GM12878 (cell line): ENCODE results near the gene GALNTL6. TPM values are rescaled to one million over a fixed set of nuclear protein-coding genes. Genes with fewer than 3 reads are reported as not detected.

Experiments
- ATAC-seq: fragments of 200-7000 bp; cut with Tn5 transposase; 3 replicates; pipeline ENCODE4 v1.9.1; 2020; ENCODE audit warnings: mild to moderate bottlenecking, moderate library complexity
- BruUV-seq: library from RNA; stranded (reverse); fragments of 400-500 nt; replicated peaks from 2 replicates; lab custom pipeline; 2021; lab: Mats Ljungman, UMichigan
- CTCF ChIA-PET: fragments of 300-600 bp; sonication (Branson Sonifier 250); formaldehyde crosslinking; extraction: SDS; loops from one replicate; lab custom pipeline; 2021; ENCODE audit warnings: inconsistent platforms; lab: Yijun Ruan, JAX
- POLR2A ChIA-PET: fragments of 350-600 bp; formaldehyde crosslinking; extraction: SDS; loops from one replicate; lab custom pipeline; 2021; ENCODE audit warnings: inconsistent platforms; lab: Charles Lee
- RAD21 ChIA-PET: fragments of 300-600 bp; sonication (Branson Sonifier 250); formaldehyde crosslinking; loops from one replicate; lab custom pipeline; 2023; ENCODE audit warnings: antibody characterized with exemption; ENCODE audit not compliant: unreplicated experiment; lab: Charles Lee
- SMC1A ChIA-PET: fragments of 300-600 bp; sonication (Branson Sonifier 250); formaldehyde crosslinking; loops from one replicate; lab custom pipeline; 2023; ENCODE audit not compliant: unreplicated experiment, uncharacterized antibody; lab: Charles Lee
- DNase-seq: peaks from one replicate; pipeline ENCODE4 v3.0.0-alpha.2; 2011; ENCODE audit warnings: low read depth, low spot score
- FAIRE-seq: peaks from 3 replicates; lab custom pipeline; 2011; peaks lifted over from hg19 to GRCh38; lab: Jason Lieb, UNC
- H2AFZ ChIP-seq: 2 replicates; pipeline ENCODE4 v1.6.0; 2011; ENCODE audit warnings: low read depth, low read length, control low read depth; ENCODE audit not compliant: control insufficient read depth
- H3K27ac ChIP-seq: 2 replicates; pipeline ENCODE4 v1.5.1; 2011; ENCODE audit warnings: control low read depth; ENCODE audit not compliant: control insufficient read depth, insufficient read depth
- H3K27me3 ChIP-seq, 2 experiments: replicated peaks in 1 of 2; 2 replicates each; pipeline versions ENCODE4 v1.6.0 to v1.6.1; 2011; ENCODE audit warnings: low read length in 1 of 2; ENCODE audit not compliant: control insufficient read depth in 2 of 2, insufficient read depth in 2 of 2
- H3K36me3 ChIP-seq, 2 experiments: 2 replicates each; pipeline ENCODE4 v1.5.1; 2011; ENCODE audit warnings: low read length in 1 of 2; ENCODE audit not compliant: control insufficient read depth in 2 of 2, insufficient read depth in 2 of 2
- H3K4me1 ChIP-seq: 2 replicates; pipeline ENCODE4 v1.6.1; 2011; ENCODE audit warnings: mild to moderate bottlenecking, low read length, moderate library complexity, mixed read lengths; ENCODE audit not compliant: control insufficient read depth, insufficient read depth
- H3K4me2 ChIP-seq: 2 replicates; pipeline ENCODE4 v1.6.0; 2011; ENCODE audit warnings: control low read depth; ENCODE audit not compliant: control insufficient read depth, insufficient read depth
- H3K4me3 ChIP-seq: fragments of 200-600 bp; sonication (generic); 2 replicates; pipeline ENCODE4 v1.5.1; 2016
- H3K79me2 ChIP-seq: 2 replicates; pipeline ENCODE4 v1.6.0; 2011; ENCODE audit warnings: low read length; ENCODE audit not compliant: control insufficient read depth, insufficient read depth
- H3K9ac ChIP-seq: 2 replicates; pipeline ENCODE4 v1.8.0; 2011; ENCODE audit warnings: low read length, control low read depth, mixed read lengths; ENCODE audit not compliant: control insufficient read depth, insufficient read depth
- H3K9me3 ChIP-seq: replicated peaks from 3 replicates; pipeline ENCODE4 v1.5.1; 2011; ENCODE audit warnings: mild to moderate bottlenecking, low read length; ENCODE audit not compliant: control insufficient read depth, insufficient read depth
- H4K20me1 ChIP-seq: 2 replicates; pipeline ENCODE4 v1.6.0; 2011; ENCODE audit not compliant: control insufficient read depth, insufficient read depth
- CBFB ChIP-seq: IDR thresholded peaks from 2 replicates; pipeline ENCODE4 v1.6.1; 2016; ENCODE audit warnings: antibody characterized with exemption, low read depth
- CHD2 ChIP-seq: IDR thresholded peaks from 2 replicates; pipeline ENCODE4 v1.6.1; 2011; ENCODE audit warnings: low read depth, low read length, improper control_type of control experiment, borderline replicate concordance
- E4F1 ChIP-seq: fragments of 450-650 bp; IDR thresholded peaks from 2 replicates; pipeline ENCODE4 v1.6.1; 2018; ENCODE audit warnings: borderline replicate concordance, mild to moderate bottlenecking; ENCODE audit not compliant: partially characterized antibody
- IRF4 ChIP-seq: IDR thresholded peaks from 2 replicates; pipeline ENCODE4 v1.6.1; 2011; ENCODE audit warnings: low read depth, low read length
- JUNB ChIP-seq: IDR thresholded peaks from 2 replicates; pipeline ENCODE4 v1.6.1; 2016; ENCODE audit warnings: antibody characterized with exemption, mild to moderate bottlenecking
- PML ChIP-seq: IDR thresholded peaks from 2 replicates; pipeline ENCODE4 v1.6.1; 2012; ENCODE audit warnings: low read length, inconsistent platforms
- POU2F2 ChIP-seq: IDR thresholded peaks from 3 replicates; pipeline ENCODE4 v1.6.1; 2011; ENCODE audit warnings: low read depth, mild to moderate bottlenecking, low read length, borderline replicate concordance
- PRDM15 ChIP-seq: fragments of 450-650 bp; formaldehyde crosslinking; IDR thresholded peaks from 2 replicates; pipeline ENCODE4 v1.4.0; 2020; ENCODE audit warnings: mild to moderate bottlenecking, moderate library complexity
- RAD21 ChIP-seq: IDR thresholded peaks from 2 replicates; pipeline ENCODE4 v1.6.1; 2011; ENCODE audit warnings: mild to moderate bottlenecking, low read depth, low read length, moderate library complexity; ENCODE audit not compliant: insufficient read depth
- RELB ChIP-seq: fragments of 450-650 bp; IDR thresholded peaks from 2 replicates; pipeline ENCODE4 v1.6.1; 2017; ENCODE audit warnings: low read depth, mild to moderate bottlenecking, moderate library complexity
- TARDBP ChIP-seq: IDR thresholded peaks from 2 replicates; pipeline ENCODE4 v1.6.1; 2016; ENCODE audit warnings: borderline replicate concordance
- ZBTB11 ChIP-seq: fragments of 450-650 bp; formaldehyde crosslinking; IDR thresholded peaks from 2 replicates; pipeline ENCODE4 v1.5.0; 2022; ENCODE audit warnings: mild to moderate bottlenecking, missing genetic modification characterization
- ZNF24 ChIP-seq: fragments of 450-650 bp; IDR thresholded peaks from 2 replicates; pipeline ENCODE4 v1.6.1; 2017; ENCODE audit warnings: antibody characterized with exemption, mild to moderate bottlenecking
- ZNF384 ChIP-seq: IDR thresholded peaks from 2 replicates; pipeline ENCODE4 v1.6.1; 2012; ENCODE audit warnings: low read depth, mild to moderate bottlenecking, low read length, improper control_type of control experiment, borderline replicate concordance
- WGBS: methylation state at CpG from one replicate; pipeline ENCODE4 v1.1.6; 2016; ENCODE audit warnings: low lambda C conversion rate; ENCODE audit not compliant: insufficient replicate concordance, insufficient coverage; ENCODE audit errors: missing lambda C conversion rate; 5-methylcytosine and 5-hydroxymethylcytosine counted together
- in situ Hi-C: fragments of 300-500 bp; cut with MboI; formaldehyde crosslinking; loops from 9 replicates; pipeline ENCODE4 v1.14.3; 2018; ENCODE audit warnings: mixed read lengths
- intact Hi-C: fragments of 100-400 bp; cut with micrococcal nuclease; formaldehyde crosslinking; loops from one replicate; pipeline ENCODE4 v1.14.2; 2022; ENCODE audit not compliant: unreplicated experiment
- polyA plus RNA-seq, 11 experiments: library from polyadenylated mRNA; depleted of rRNA in 4 of 11; unstranded in 6 of 11; stranded (reverse) in 5 of 11; fragments of >200 nt; fragmentation: Nextera tagmentation in 4 of 11; fragmentation: Illumina TruSeq in 1 of 11; extraction: Ambion mirVana in 4 of 11; extraction: Trizol in 1 of 11; gene quantifications; 1 replicate in 1 of 11; 2 replicates in 10 of 11; pipeline versions ENCODE4 v1.2.1 to v1.2.3, GENCODE V29; 2011 to 2016; ENCODE audit warnings: inconsistent platforms in 2 of 11, missing spikeins in 2 of 11, low read depth in 1 of 11
- total RNA-seq, 4 experiments: library from RNA; depleted of rRNA in 3 of 4; stranded (reverse); fragments of >200 nt in 3 of 4; fragmentation: Illumina TruSeq in 1 of 4; extraction: Trizol in 1 of 4; gene quantifications; 2 replicates each; pipeline versions ENCODE4 v1.2.1 to v1.2.3, GENCODE V29; 2013 to 2021

GALNTL6 gene
- total and polyA plus RNA-seq, 10 of the 15 experiments (the other 5 are each of a cell fraction or from before 2014, with no cell fraction given), result 0.01 to 0.29 TPM; not detected in 8

GRCh38 chr4:172127168-172127567, 314.0 kb downstream of the GALNTL6 start:
- BruUV-seq, result no TSS peak
- TF ChIP-seq CHD2 (no peak), ZNF384 (no peak), RAD21 (no peak), E4F1 (no peak), RELB (no peak), TARDBP (no peak), ZNF24 (no peak), PML (no peak), JUNB (no peak), IRF4 (no peak), CBFB (no peak), ZBTB11 (CRISPR knock-in tag) (no peak), PRDM15 (CRISPR knock-in tag) (no peak), POU2F2 (no peak)

More at GRCh38 chr4:172127168-172127567, 314.0 kb downstream of the GALNTL6 start:
- Histone ChIP-seq H2AFZ (no peak overlapping the region), H3K27me3 (no peaks in the 10 kb centered on the region), H3K4me3 (no peak overlapping the region), H4K20me1 (no peaks in the 10 kb centered on the region), H3K4me2 (no peak overlapping the region), H3K4me1 (no peaks in the 10 kb centered on the region), H3K36me3 (no peaks in the 10 kb centered on the region), H3K9me3 (no peaks in the 10 kb centered on the region), H3K79me2 (no peaks in the 10 kb centered on the region), H3K9ac (no peak overlapping the region), H3K27ac (no peak overlapping the region)
- no peak for FAIRE-seq
- ATAC-seq, result no peak
- intact Hi-C loops (no loop called here), in situ Hi-C loops (no loop called here)
- SMC1A ChIA-PET, result no interaction called here
- RAD21 ChIA-PET, result no interaction called here
- CTCF ChIA-PET, result interaction anchor here (0.7 kb wide), 1 partner anchor 9 kb away, joined by 3 read pairs; no protein-coding TSS in a partner anchor
- POLR2A ChIA-PET, result no interaction called here
- WGBS, result 74% methylated on average over 4 of the region's 4 CpGs
- DNase-seq, result no peak
